Neural progenitor cell (in vitro differentiated cells): ENCODE results near the gene DCANP1. TPM values are rescaled to one million over a fixed set of nuclear protein-coding genes. Genes with fewer than 3 reads are reported as not detected.
"Not testable (repeated sequence)": the region's sequence is repeated elsewhere in the genome, so short reads cannot be mapped to it uniquely, and the experiment has no call there.

ENCODE experiments used
- DNase-seq: peaks from one replicate; pipeline ENCODE4 v3.0.0-alpha.2; 2016; ENCODE audit warnings: low spot score
- H2AFZ ChIP-seq: fragments of 200-600 bp; sonication (generic); replicated peaks from 2 replicates; pipeline ENCODE4 v1.6.1; 2016; ENCODE audit warnings: antibody characterized with exemption
- H3F3A ChIP-seq: fragments of 200-600 bp; sonication (generic); 2 replicates; pipeline ENCODE4 v1.6.1; 2016; ENCODE audit warnings: antibody characterized with exemption, low read depth
- H3K27ac ChIP-seq: fragments of 200-600 bp; sonication (generic); 2 replicates; pipeline ENCODE4 v1.5.1; 2016; ENCODE audit warnings: mild to moderate bottlenecking
- H3K27me3 ChIP-seq: fragments of 200-600 bp; sonication (generic); 2 replicates; pipeline ENCODE4 v1.6.1; 2016; ENCODE audit warnings: mild to moderate bottlenecking, moderate library complexity
- H3K36me3 ChIP-seq: fragments of 200-600 bp; sonication (generic); 2 replicates; pipeline ENCODE4 v1.5.1; 2016
- H3K4me1 ChIP-seq: fragments of 200-600 bp; sonication (generic); 2 replicates; pipeline ENCODE4 v1.6.1; 2016; ENCODE audit warnings: mixed run types
- H3K4me2 ChIP-seq: fragments of 200-600 bp; sonication (generic); 2 replicates; pipeline ENCODE4 v1.6.1; 2016
- H3K4me3 ChIP-seq: fragments of 200-600 bp; sonication (generic); 2 replicates; pipeline ENCODE4 v1.5.1; 2016
- H3K79me2 ChIP-seq: fragments of 200-600 bp; sonication (generic); 2 replicates; pipeline ENCODE4 v1.6.1; 2016; ENCODE audit warnings: low read depth
- H3K9ac ChIP-seq: fragments of 200-600 bp; sonication (generic); 2 replicates; pipeline ENCODE4 v1.6.1; 2016
- H3K9me3 ChIP-seq: fragments of 200-600 bp; sonication (generic); 2 replicates; pipeline ENCODE4 v1.5.1; 2016; ENCODE audit warnings: low read depth
- H4K20me1 ChIP-seq: fragments of 200-600 bp; sonication (generic); 2 replicates; pipeline ENCODE4 v1.6.1; 2016; ENCODE audit warnings: low read depth
- H3K27ac Mint-ChIP-seq: 3 replicates; pipeline ENCODE4 v1.8.0; 2021; ENCODE audit warnings: mixed read lengths
- H3K27me3 Mint-ChIP-seq: 2 replicates; pipeline ENCODE4 v1.8.0; 2022; ENCODE audit warnings: low read depth, mild to moderate bottlenecking, inconsistent platforms, moderate library complexity, mixed read lengths; ENCODE audit not compliant: insufficient read depth
- H3K36me3 Mint-ChIP-seq: 3 replicates; pipeline ENCODE4 v1.8.0; 2021; ENCODE audit warnings: mixed read lengths
- H3K4me1 Mint-ChIP-seq: 3 replicates; pipeline ENCODE4 v1.8.0; 2021; ENCODE audit warnings: mixed read lengths
- H3K4me3 Mint-ChIP-seq: 3 replicates; pipeline ENCODE4 v1.8.0; 2021; ENCODE audit warnings: mild to moderate bottlenecking, moderate library complexity, mixed read lengths
- H3K9me3 Mint-ChIP-seq: 3 replicates; pipeline ENCODE4 v1.8.0; 2020; ENCODE audit warnings: mixed read lengths
- EZH2 ChIP-seq: fragments of 200-600 bp; sonication (generic); IDR thresholded peaks from 2 replicates; pipeline ENCODE4 v1.6.1; 2017; ENCODE audit warnings: antibody characterized with exemption, mild to moderate bottlenecking, moderate library complexity
- EZH2phosphoT487 ChIP-seq: fragments of 200-600 bp; sonication (generic); IDR thresholded peaks from 2 replicates; pipeline ENCODE4 v1.6.1; 2017; ENCODE audit warnings: antibody characterized with exemption
- total RNA-seq: library from RNA; depleted of rRNA; stranded (reverse); fragments of >200 nt; gene quantifications from 2 replicates; pipeline ENCODE4 v1.2.3, GENCODE V29; 2015; ENCODE audit warnings: low replicate concordance
- TF ChIP-seq, protein P1 (sequence below): fragments of 200-600 bp; sonication (generic); IDR thresholded peaks from 2 replicates; pipeline ENCODE4 v1.5.1; 2017; ENCODE audit warnings: antibody characterized with exemption, mild to moderate bottlenecking

The DCANP1 gene, protein sequence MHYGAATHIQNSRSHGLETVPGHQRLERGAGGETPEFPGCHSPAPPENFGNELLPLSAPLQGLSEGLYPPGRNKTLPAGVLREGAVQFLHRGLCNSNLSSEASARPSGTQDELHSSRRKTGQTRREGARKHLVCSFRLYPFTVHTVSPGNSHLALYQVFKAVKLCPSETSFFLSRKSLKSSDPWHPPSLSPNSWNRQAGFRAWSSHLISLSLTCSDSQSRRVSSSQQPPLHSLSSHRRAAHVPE
- not detected in 2 replicates for total RNA-seq

DNA sequence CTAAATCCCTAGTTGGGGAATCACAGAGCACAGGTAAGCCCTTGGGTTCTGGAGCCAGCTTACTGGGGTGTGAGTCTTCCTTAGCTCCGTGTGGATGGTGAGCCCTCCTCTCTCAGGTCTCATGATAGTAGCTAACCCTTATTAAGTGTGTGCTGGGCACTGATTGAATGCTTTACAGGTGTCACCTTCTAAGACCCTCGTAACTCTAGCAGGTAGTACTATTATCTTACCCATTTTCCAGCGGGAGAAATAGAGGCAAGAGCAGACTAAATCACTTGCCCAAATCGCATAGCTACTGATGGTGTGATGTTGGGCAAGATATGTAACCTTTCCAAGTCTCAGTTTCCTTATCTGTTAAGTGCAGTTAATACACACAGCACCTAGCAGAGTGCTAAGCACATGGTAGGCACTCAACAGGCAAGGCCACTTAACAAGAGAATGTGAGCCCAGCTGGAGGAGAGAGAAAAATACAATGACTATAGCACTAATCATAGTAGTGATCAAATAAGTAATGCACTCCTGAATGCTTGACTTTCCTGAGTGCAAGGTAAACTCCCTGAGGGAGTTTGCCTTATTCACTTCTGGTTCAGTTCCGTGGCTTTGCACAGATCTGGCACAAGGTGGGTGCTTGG is at the start of gene DCANP1:
Gene DCANP1 (minus strand): TSS at position 51 of the 632 bp plus-strand sequence. CDS start 240 bp downstream, outside the sequence.
- no peak within 1 kb of the TSS for H2AFZ ChIP-seq
- H3K9me3 ChIP-seq = no peaks in the 10 kb centered on the region
- H3K9ac ChIP-seq = no peak within 1 kb of the TSS
- peaks cover 8% of the 10 kb centered on the region for H3K27me3 ChIP-seq
- no peak within 1 kb of the TSS for H3K27ac ChIP-seq
- peaks cover 3% of the 10 kb centered on the region for H3F3A ChIP-seq
- no peaks in the 10 kb centered on the region for H3K79me2 ChIP-seq
- no peak within 1 kb of the TSS for H3K4me3 ChIP-seq
- no peaks in the 10 kb centered on the region for H4K20me1 ChIP-seq
- no peak within 1 kb of the TSS for H3K27ac Mint-ChIP-seq
- H3K4me2 ChIP-seq = no peak within 1 kb of the TSS
- peaks cover 18% of the 10 kb centered on the region for H3K4me1 ChIP-seq
- TF ChIP-seq EZH2phosphoT487 (no peak), EZH2 (no peak)
- TF ChIP-seq, protein P1, sequence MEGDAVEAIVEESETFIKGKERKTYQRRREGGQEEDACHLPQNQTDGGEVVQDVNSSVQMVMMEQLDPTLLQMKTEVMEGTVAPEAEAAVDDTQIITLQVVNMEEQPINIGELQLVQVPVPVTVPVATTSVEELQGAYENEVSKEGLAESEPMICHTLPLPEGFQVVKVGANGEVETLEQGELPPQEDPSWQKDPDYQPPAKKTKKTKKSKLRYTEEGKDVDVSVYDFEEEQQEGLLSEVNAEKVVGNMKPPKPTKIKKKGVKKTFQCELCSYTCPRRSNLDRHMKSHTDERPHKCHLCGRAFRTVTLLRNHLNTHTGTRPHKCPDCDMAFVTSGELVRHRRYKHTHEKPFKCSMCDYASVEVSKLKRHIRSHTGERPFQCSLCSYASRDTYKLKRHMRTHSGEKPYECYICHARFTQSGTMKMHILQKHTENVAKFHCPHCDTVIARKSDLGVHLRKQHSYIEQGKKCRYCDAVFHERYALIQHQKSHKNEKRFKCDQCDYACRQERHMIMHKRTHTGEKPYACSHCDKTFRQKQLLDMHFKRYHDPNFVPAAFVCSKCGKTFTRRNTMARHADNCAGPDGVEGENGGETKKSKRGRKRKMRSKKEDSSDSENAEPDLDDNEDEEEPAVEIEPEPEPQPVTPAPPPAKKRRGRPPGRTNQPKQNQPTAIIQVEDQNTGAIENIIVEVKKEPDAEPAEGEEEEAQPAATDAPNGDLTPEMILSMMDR = no peak
- no peak within 1 kb of the TSS for H3K4me3 Mint-ChIP-seq
- no peak for DNase-seq
- no peaks in the 10 kb centered on the region for H3K36me3 ChIP-seq
- H3K27me3 Mint-ChIP-seq = peaks cover 14% of the 10 kb centered on the region
- no peaks in the 10 kb centered on the region for H3K9me3 Mint-ChIP-seq
- H3K4me1 Mint-ChIP-seq = peaks cover 31% of the 10 kb centered on the region
- H3K36me3 Mint-ChIP-seq = no peaks in the 10 kb centered on the region

DNA sequence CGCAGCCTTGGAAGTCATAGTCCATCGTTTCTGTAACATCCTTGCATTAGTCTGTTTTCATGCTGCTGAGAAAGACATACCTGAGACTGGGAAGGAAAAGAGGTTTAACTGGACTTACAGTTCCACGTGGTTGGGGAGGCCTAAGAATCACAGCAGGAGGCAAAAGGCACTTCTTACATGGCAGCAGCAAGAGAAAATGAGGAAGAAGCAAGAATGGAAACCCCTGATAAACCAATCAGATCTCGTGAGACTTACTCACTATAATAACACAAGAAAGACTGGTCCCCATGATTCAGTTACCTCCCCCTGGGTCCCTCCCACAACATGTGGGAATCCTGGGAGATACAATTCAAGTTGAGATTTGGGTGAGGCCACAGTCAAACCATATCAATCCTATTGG is 48.4 kb upstream of the DCANP1 start:
- not testable (repeated sequence) for H3K4me3 Mint-ChIP-seq, H3K4me3 ChIP-seq, H3K9me3 ChIP-seq, H3K36me3 ChIP-seq, H3K9ac ChIP-seq, H3K9me3 Mint-ChIP-seq, H3K79me2 ChIP-seq, H3K27ac ChIP-seq, DNase-seq, H3K27ac Mint-ChIP-seq, H3K4me2 ChIP-seq, H3K36me3 Mint-ChIP-seq, H2AFZ ChIP-seq
- Histone ChIP-seq H3K4me1 (peaks cover 44% of the 10 kb centered on the region), H4K20me1 (peaks cover 65% of the 10 kb centered on the region), H3F3A (peaks cover 34% of the 10 kb centered on the region), H3K27me3 (peaks cover 100% of the 10 kb centered on the region)
- Mint-ChIP-seq H3K4me1 (peaks cover 31% of the 10 kb centered on the region), H3K27me3 (peaks cover 57% of the 10 kb centered on the region)

DNA sequence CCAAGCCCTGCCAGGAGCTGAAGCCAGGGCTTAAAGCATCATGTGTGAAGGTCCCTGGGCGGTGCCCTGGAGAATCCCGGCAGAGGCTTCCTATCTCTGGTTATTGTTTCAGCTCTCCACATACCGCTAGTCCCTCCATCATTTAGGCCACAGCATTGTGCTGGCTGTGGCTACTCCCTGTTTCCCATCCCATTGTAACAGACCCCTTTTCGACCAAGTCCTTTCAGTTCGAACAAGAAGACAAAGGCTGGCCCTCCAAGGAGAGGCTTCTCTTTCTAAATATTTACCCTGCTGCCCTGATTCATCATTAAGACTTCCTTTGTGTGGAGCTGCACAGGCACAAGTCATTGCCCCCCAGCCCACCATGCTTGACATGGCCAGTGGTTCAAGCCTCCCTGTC is 47.0 kb upstream of the DCANP1 start:
- no peak overlapping the region for H3K27ac Mint-ChIP-seq
- Histone ChIP-seq H3F3A (peaks cover 43% of the 10 kb centered on the region), H3K27ac (no peak overlapping the region), H3K9ac (no peak overlapping the region), H3K9me3 (no peaks in the 10 kb centered on the region), H3K36me3 (no peaks in the 10 kb centered on the region), H3K4me3 (no peak overlapping the region), H3K4me2 (no peak overlapping the region), H4K20me1 (peaks cover 73% of the 10 kb centered on the region), H3K79me2 (no peaks in the 10 kb centered on the region), H3K27me3 (peaks cover 100% of the 10 kb centered on the region), H2AFZ (no peak overlapping the region), H3K4me1 (peaks cover 54% of the 10 kb centered on the region)
- H3K9me3 Mint-ChIP-seq = peaks cover 6% of the 10 kb centered on the region
- H3K36me3 Mint-ChIP-seq = peaks cover 2% of the 10 kb centered on the region
- no peak for DNase-seq
- H3K4me3 Mint-ChIP-seq = no peak overlapping the region
- H3K27me3 Mint-ChIP-seq = peaks cover 61% of the 10 kb centered on the region
- H3K4me1 Mint-ChIP-seq = peaks cover 38% of the 10 kb centered on the region
- TF ChIP-seq EZH2phosphoT487 = no peak
- TF ChIP-seq, protein P1 = no peak
- no peak for TF ChIP-seq EZH2
